Activated CD4-positive, CD25-positive, alpha-beta regulatory T cell treated with anti-CD3 and anti-CD28 coated beads, Interleukin-2, amount 50 U/mL, for 72 hours (primary cell): Measurements from ENCODE around the gene ARSG.
"Not testable (repeated sequence)": the region's sequence is repeated elsewhere in the genome, so short reads cannot be mapped to it uniquely, and the experiment has no call there.

Source experiments
- DNase-seq: peaks from one replicate; pipeline ENCODE4 v3.0.0; 2021

Gene ARSG

DNA sequence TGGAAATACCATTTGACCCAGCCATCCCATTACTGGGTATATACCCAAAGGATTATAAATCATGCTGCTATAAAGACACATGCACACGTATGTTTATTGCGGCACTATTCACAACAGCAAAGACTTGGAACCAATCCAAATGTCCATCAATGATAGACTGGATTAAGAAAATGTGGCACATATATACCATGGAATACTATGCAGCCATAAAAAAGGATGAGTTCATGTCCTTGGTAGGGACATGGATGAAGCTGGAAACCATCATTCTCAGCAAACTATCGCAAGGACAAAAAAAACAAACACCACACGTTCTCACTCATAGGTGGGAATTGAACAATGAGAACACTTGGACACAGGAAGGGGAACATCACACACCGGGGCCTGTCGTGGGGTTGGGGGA, 9.3 kb upstream of the ARSG start:
- not testable (repeated sequence) for DNase-seq

DNA sequence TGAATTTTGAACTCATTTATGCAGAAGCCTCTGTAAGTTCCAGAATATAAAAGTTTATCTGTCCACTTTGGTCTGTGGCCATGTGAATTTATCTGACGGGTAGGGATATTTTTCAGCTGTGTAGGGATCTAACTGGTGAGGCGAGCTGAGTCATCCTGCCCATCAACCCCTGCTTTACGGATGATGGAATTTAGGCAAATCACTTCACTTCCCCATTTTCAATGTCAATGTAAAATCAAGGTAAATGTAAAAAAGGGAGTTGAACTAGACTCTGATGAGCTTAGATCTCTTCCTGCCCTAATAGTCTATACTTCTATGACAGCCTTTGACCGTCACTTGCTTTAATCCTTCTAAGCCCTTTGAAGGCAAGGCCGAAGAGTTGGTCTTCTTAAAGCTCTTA, 2.9 kb upstream of the ARSG start:
- no peak for DNase-seq

- DNase-seq = no peak
These were observed 2.5 kb upstream of the ARSG start for GRCh38 chr17:68288804-68289203.

DNA sequence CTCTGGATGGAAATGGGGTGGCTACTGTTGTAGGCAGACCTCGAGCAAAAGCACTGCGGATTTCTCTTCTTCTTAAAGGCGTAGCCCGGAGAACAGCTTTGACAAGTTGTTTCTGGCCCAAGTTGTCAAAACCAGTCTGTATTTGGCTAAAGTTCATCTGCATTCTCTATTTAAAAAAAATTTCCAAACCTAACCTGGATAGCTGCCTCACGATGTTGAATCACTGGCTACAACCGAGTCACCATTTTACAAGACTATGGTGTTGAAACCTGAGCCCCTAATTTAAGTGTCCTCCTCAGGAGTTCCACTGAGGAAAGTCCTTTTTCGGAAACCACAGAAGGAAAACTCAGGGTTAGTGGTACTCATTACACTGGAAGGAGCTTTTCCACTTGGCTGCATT, 1.8 kb upstream of the ARSG start:
- no peak for DNase-seq

GRCh38 chr17:68289936-68290267, 1.4 kb upstream of the ARSG start:
- no peak for DNase-seq

DNA sequence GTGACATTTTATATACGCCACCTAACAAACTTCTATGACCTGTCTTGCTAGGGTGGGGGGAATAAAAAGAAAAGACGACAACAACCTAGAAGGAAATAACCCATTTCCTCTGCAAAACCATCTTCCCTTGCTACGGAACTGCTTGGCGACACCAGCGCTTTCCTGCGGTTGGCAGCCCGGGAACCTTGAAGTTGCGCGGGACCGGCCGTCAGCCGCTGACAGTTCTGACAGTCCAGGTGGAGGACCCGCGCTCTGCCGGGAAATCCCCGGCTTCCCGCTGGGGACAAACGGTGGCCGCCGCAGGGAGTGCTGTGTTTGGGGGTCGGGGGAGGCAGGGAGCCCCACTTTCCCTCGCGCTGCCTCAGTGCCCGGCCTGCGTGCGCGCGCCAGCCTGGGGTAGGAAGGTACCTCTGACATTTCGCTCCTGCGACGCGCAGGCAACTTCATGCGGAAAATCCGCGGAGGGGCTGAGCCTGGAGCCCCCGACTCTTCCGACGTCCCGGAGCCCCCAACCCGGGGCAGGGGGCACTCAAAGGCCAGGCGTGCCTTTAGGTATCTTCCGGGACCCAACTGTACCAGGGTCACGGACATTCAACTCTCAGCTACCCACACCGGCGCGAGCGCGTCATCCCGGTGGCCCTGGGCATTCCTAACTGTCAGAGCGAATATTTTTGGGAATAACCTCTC, 884 bp upstream of the ARSG start:
- DNase-seq = peak; percentile 44

GRCh38 chr17:68291836-68292688, 767 bp downstream of the ARSG start:
- peak; percentile 79 for DNase-seq

DNA sequence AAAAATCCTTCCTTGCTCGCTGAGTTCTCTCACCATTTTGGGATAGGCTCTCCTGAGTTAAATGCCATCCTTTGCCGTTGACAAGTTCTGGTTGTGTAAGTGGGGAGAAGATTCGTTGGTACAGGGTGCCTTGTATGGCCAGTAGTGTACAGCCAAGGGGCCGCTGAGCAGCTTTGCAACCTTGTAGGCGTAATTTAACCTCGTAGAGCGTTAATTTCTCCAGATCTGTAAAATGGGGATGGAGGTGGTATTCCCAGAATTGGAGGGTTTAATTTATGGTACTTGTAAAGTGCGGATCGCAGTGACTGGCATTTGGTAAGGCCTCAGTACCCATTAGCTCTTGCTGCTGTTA, 1.4 kb downstream of the ARSG start:
- DNase-seq = no peak

DNA sequence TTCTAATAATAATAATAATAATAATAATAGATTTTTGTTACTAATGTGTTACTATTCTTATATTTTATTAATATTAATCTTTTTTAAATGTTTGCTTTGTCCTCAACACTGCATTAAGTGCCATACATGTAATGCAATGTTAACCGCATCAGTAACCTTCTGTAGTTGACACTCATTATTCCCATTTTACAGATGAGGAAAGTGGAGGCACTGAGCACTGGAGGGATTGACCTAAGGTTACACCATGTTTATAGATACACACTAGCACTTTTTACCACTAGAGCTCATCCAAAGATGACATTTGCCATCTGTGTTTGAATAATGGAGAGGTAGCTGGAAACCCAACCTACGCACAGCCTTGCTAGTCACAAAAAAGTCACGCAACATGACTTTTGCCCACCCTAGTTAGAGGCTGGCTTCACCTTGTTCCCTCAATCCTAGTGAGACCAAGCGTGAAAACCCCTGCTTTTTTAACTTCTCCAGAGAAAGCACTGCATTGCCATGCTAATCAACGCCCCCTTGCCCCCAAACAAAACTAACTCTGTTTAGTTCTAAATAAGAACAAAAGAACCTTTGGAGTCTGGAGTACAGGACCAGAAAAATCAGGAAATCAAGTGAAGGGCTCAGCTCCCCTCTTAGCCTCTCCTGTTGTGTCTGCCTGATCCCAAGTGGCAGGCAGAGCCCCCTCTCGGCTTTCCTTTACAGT, 2.3 kb downstream of the ARSG start:
- DNase-seq = no peak

- no peak for DNase-seq
These were observed 2.9 kb downstream of the ARSG start for GRCh38 chr17:68294196-68294555.

GRCh38 chr17:68294617-68295016, 3.3 kb downstream of the ARSG start:
- no peak for DNase-seq

DNA sequence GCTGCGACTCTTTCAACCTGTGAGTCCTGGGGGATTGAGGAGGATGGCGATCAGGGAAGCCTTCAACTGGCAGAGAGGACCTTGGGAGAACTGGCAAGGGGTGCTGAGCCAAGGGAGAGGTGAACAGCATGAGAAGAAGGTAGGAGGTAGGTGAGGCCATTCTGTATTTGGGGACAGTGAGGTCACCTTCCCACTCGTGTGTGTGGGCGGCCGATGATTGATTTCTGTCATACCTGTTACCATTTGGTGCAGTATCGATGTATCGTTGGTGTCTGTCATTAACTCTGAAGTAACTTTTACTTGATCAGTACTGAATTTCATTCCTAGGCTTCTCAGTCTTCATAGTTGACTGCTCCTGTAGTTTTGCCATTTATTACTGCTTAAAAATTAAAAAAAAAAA, 3.8 kb downstream of the ARSG start:
- no peak for DNase-seq

DNA sequence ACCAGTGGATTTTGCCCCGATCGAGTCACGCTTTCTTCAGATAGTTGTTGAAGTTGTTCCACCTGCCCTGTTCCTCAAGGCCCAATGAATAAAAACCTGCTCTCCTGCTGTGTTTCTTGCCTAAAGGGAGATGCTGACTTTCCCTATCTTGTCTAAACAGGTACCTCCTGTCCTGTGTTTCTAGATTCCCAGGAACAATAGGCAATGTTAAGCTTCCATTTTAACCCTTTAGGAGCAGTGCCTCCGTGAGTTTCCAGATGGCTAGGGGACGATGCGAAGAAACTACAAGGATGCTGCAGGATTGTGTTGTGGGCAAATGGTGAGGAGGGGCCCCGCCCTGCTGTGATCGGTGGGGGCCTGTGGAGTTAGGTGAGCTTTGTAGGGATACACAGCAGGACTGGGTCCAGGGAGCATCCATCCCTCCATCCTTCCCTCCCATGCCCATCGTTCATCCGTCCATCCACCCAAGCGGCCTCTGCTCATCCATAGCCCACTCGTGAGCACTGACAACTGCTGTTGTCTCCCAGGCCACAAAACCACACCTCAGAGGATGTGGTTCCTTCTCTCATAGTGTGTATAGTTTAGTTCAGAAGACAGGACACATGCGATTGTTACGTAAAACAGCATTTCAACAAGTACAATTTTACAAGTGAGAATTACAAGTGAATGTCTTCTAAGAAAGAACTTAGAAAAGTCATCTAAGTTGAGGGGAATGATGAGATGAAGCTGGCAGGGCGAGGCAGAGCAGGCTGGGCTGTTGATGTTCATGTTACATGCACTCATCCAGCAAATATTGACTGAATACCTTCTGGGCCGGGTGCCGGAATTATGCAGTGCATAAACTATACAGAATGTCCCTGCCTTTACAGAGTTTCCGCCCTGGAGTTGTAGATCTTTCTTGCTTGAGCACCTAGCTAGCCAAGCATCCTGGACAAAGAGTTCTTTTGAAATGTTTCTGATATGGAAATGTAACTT, 5.2 kb downstream of the ARSG start:
- no peak for DNase-seq

- DNase-seq = no peak
These were observed 5.9 kb downstream of the ARSG start for GRCh38 chr17:68297195-68297594.

DNA sequence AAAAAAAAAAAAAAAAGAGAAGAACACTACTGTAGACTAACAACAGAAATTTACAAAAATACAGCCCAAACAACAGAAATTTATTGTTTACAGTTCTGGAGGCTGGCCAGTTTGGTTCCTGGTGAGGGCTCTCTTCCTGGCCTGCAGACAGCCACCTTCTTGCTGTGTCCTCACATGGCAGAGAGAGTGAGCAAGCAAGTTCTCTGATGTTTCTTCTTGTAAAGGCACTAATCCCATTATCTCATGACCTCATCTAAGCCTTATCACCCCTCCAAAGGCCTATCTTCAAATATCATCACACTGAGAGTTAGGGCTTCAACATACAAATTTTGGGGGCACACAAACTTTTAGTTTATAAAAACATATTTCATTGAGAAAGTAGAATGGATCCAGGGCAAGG, 7.3 kb downstream of the ARSG start:
- DNase-seq = no peak

- no peak for DNase-seq
These were observed 8.5 kb downstream of the ARSG start for GRCh38 chr17:68299817-68300216.

GRCh38 chr17:68301438-68301959, 10.2 kb downstream of the ARSG start:
- no peak for DNase-seq

- no peak for DNase-seq
These were observed 10.8 kb downstream of the ARSG start for GRCh38 chr17:68302066-68302564.

- no peak for DNase-seq
These were observed 11.4 kb downstream of the ARSG start for GRCh38 chr17:68302666-68303065.

DNA sequence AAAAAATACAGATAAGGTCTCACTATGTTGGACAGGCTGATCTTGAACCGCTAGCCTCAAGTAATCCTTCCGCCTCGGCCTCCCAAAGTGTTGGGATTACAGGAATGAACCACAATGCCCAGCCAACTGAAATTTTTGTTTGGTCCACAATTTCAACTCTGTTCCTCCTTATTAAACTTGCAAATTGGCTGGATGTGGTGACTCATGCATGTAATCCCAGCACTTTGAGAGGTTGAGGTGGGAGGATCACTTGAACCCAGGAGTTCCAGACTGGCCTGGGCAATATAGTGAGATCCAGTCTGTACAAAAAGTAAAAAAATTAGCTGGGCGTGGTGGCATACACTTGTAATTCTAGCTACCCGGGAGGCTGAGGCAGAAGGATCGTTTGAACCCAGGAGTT, 13.4 kb downstream of the ARSG start:
- DNase-seq = no peak

DNA sequence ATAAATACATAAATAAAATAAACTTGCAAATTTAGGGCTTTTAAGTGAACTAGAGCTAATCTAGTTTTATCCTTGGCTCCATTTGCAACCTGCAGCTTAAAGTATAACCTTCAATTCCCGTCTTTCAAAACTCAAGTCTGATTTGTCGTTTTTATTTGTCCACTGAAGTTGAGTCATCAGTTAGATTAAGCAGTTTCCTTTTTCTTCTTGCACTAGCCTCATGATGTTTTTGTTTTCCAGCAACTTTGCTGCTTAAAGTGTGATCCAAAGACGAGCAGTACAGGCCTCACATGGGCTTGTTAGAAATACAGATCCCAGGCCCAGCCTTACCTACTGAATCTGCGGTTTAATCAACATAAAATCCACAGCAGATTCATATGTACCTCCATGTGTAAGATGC, 13.8 kb downstream of the ARSG start:
- no peak for DNase-seq

- no peak for DNase-seq
These were observed 15.5 kb downstream of the ARSG start for GRCh38 chr17:68306819-68307218.

DNA sequence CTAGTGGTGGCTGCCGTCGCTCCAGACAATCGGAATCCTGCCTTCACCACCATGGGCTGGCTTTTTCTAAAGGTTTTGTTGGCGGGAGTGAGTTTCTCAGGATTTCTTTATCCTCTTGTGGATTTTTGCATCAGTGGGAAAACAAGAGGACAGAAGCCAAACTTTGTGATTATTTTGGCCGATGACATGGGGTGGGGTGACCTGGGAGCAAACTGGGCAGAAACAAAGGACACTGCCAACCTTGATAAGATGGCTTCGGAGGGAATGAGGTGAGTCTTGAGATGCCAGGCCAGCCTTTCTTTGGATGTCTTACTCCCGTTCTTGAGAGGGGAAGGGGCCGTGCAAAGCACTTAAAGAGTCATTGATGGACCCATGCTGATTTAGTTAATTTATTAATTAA, 16.1 kb downstream of the ARSG start:
- no peak for DNase-seq
